Tibial artery (tissue), 4 donors: ENCODE results near the gene DLG4.

Experiments
- DNase-seq, 2 donors: peaks; one replicate each; pipeline ENCODE4 v3.0.0-alpha.2; 2019
- H3K27ac ChIP-seq, 2 donors: fragments of 200-600 bp; sonication (generic) in 1 of 2; 1 replicate in 1 of 2; 2 replicates in 1 of 2; pipeline ENCODE4 v1.5.1; 2018 to 2019; ENCODE audit warnings: mild to moderate bottlenecking in 1 of 2
- H3K27me3 ChIP-seq, 2 donors: fragments of 200-600 bp; sonication (generic) in 1 of 2; one replicate each; pipeline versions ENCODE4 v1.5.1 to v1.6.0; 2016 to 2019
- H3K36me3 ChIP-seq, 3 donors: fragments of 200-600 bp; sonication (generic) in 2 of 3; one replicate each; pipeline ENCODE4 v1.5.1; 2016 to 2019; ENCODE audit warnings: mild to moderate bottlenecking in 2 of 3
- H3K4me1 ChIP-seq, 4 donors: fragments of 200-600 bp; sonication (generic) in 2 of 4; 1 replicate in 3 of 4; 2 replicates in 1 of 4; pipeline ENCODE4 v1.5.1; 2016 to 2019
- H3K4me3 ChIP-seq, 2 donors: fragments of 200-600 bp; sonication (generic) in 1 of 2; 1 replicate in 1 of 2; 2 replicates in 1 of 2; pipeline ENCODE4 v1.5.1; 2018 to 2019; ENCODE audit warnings: mild to moderate bottlenecking in 2 of 2
- H3K9me3 ChIP-seq, 3 donors: fragments of 200-600 bp; sonication (generic) in 1 of 3; one replicate each; pipeline ENCODE4 v1.5.1; 2016 to 2019
- CTCF ChIP-seq, 2 experiments: fragments of 200-600 bp in 1 of 2; fragments of 450-650 bp in 1 of 2; IDR thresholded peaks; one replicate each; pipeline ENCODE4 v1.5.1; 2017 to 2019; ENCODE audit warnings: antibody characterized with exemption in 2 of 2, mild to moderate bottlenecking in 1 of 2, moderate library complexity in 1 of 2
- intact Hi-C: fragments of 100-400 bp; cut with DNase I; formaldehyde crosslinking; loops from one replicate; pipeline ENCODE4 v1.15.0; 2023; ENCODE audit warnings: low total_unique reads

Gene DLG4

GRCh38 chr17:7243453-7243729 lies 23.8 kb upstream of the DLG4 start:
- Histone ChIP-seq H3K36me3 (peaks cover 25 to 46% (median 45%) of the 10 kb centered on the region in 3 donors), H3K4me3 (peak overlapping the region; percentile 73 to 77), H3K27ac (peak overlapping the region; percentile 95 to 97), H3K9me3 (no peaks in the 10 kb centered on the region), H3K4me1 (peaks cover 0 to 32% (median 25%) of the 10 kb centered on the region in 4 donors), H3K27me3 (no peaks in the 10 kb centered on the region)
- DNase-seq = no peak
- intact Hi-C loops = no loop called here
- TF ChIP-seq CTCF (IDR thresholded peaks at IDR 0.05) = no peak

DNA sequence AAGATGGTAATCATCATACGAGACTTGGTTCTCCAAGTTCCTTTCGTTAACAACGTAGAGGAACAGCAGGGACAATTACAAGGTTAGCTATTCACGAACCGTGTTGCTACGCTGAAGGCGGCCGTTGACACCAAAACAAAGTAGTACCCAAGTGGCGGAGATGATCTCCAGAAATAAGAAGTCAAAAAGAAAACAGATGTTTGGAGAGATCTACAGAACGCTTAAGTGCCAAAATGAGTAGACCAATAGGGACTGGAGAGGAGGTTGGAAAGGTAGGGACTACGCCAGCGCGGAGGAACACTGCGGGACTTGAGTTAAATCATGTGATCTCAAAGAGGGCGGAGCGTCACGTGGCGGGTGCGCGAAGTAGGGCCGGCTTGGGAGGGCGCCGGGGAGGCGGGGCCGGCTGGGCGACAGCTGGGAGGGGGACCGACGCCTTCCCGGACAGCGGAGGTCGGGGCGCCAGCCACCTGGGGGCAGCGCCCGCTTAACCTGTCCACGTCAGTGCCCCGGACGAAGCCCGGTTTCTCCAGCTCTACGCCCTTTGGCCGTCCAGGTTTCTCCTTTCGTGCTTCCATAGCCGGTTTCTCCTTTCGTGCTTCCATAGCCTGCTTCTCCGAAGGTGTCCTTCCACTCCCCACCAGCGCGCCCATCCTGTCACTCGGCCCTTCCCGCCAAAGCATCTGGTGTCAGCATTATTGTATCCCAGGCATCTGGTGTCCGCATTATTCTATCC lies 23.2 kb upstream of the DLG4 start:
- Histone ChIP-seq H3K4me1 (peaks cover 0 to 32% (median 23%) of the 10 kb centered on the region in 4 donors), H3K9me3 (no peaks in the 10 kb centered on the region), H3K27ac (peak overlapping the region; percentile 95 to 97), H3K27me3 (no peaks in the 10 kb centered on the region), H3K36me3 (peaks cover 25 to 46% (median 45%) of the 10 kb centered on the region in 3 donors), H3K4me3 (peak overlapping the region; percentile 73 to 77)
- peak in 1 of 2 experiments; percentile 13 for TF ChIP-seq CTCF (IDR thresholded peaks at IDR 0.05)
- intact Hi-C loops = no loop called here
- DNase-seq = peak; percentile 95 to 97

GRCh38 chr17:7241783-7242716 lies 22.4 kb upstream of the DLG4 start, which contains the start of gene GABARAP:
Gene GABARAP (minus strand): TSS chr17:7242449. CDS start chr17:7242330, 119 bp downstream.
- H3K4me1 ChIP-seq = peaks cover 0 to 39% (median 29%) of the 10 kb centered on the region in 4 donors
- H3K4me3 ChIP-seq = peak within 1 kb of the TSS; percentile 73 to 77
- intact Hi-C loops = no loop called here
- H3K27ac ChIP-seq = peak within 1 kb of the TSS; percentile 95 to 97
- DNase-seq = peak; percentile 94 to 97
- H3K36me3 ChIP-seq = peaks cover 25 to 45% (median 43%) of the 10 kb centered on the region in 3 donors
- no peaks in the 10 kb centered on the region for H3K27me3 ChIP-seq
- TF ChIP-seq CTCF (IDR thresholded peaks at IDR 0.05) = no peak
- H3K9me3 ChIP-seq = no peaks in the 10 kb centered on the region

DNA sequence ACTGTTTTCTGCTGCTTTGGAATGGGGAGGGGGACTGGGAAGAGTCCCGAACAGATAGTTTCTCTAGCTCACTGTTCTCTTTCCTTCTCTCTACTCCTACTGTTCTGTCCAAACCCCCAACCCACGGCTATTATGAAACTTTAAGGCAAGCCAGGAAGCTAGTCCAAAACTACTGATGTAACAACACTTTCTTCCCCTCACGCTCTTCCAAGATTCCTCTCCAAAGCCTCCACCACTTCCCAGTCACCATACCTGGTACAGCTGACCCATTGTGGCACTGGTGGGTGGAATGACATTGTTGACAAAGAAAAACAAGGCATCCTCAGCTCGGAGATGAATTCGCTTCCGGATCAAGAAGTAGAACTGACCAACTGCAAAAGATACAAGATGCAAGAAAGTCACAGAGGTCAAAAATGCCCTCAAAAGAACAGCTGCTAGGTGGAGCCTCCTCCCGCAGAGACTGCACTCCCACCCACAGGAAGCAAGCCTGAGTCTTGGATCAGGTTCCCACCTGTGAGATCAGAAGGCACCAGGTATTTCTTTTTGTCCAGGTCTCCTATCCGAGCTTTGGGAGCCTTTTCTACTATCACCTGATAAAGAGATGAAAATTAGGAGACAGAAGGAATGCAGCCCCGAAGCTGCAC lies 21.6 kb upstream of the DLG4 start:
- no peak for TF ChIP-seq CTCF (IDR thresholded peaks at IDR 0.05)

DNA sequence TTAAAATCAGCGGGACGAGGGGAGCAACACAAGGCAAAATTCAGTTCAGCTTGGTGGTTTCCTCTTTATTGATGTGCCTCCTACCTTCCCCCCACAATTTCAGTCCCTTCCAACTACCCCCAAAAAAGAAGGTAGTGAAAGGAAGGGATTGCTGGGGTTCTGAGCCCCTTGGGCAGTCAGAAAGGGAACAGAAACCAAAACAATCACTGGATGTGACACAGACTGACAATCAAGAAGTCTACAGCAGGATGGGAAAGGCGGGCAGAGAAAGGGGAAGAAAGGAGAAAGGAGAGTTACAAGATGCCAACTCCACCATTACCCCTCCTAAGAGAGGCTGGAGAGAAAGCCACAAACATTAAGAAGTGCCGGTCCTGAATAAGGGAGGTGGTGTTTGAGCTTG lies 20.7 kb upstream of the DLG4 start:
- Histone ChIP-seq H3K27ac (peak overlapping the region; percentile 95 to 97), H3K4me1 (peaks cover 0 to 46% (median 31%) of the 10 kb centered on the region in 4 donors), H3K9me3 (no peaks in the 10 kb centered on the region), H3K4me3 (peak overlapping the region; percentile 73 to 77), H3K36me3 (peaks cover 12 to 44% (median 38%) of the 10 kb centered on the region in 3 donors), H3K27me3 (no peaks in the 10 kb centered on the region)
- intact Hi-C loops = no loop called here
- TF ChIP-seq CTCF (IDR thresholded peaks at IDR 0.05) = no peak
- no peak for DNase-seq

More for the DNA sequence above, 21.6 kb upstream of the DLG4 start:
- H3K27ac ChIP-seq = peak overlapping the region; percentile 95 to 97
- H3K4me3 ChIP-seq = peak overlapping the region; percentile 73 to 77
- DNase-seq = no peak
- intact Hi-C loops = no loop called here
- peaks cover 18 to 44% (median 38%) of the 10 kb centered on the region in 3 donors for H3K36me3 ChIP-seq
- peaks cover 0 to 43% (median 31%) of the 10 kb centered on the region in 4 donors for H3K4me1 ChIP-seq
- H3K27me3 ChIP-seq = no peaks in the 10 kb centered on the region
- no peaks in the 10 kb centered on the region for H3K9me3 ChIP-seq
